HL-60 (cell line): ENCODE results near the gene ITIH5.

Source experiments
- DNase-seq, 2 experiments: peaks; one replicate each; pipeline ENCODE4 v3.0.0-alpha.2; 2010 to 2020; ENCODE audit warnings: low read depth in 1 of 2, low spot score in 1 of 2
- H3K27ac ChIP-seq: fragments of 250-450 bp; sonication (Bioruptor Pico); replicated peaks from 2 replicates; pipeline ENCODE4 v1.5.1; 2020; ENCODE audit warnings: mild to moderate bottlenecking, moderate library complexity
- H3K27me3 ChIP-seq: fragments of 250-450 bp; sonication (Bioruptor Pico); 2 replicates; pipeline ENCODE4 v1.5.1; 2021; ENCODE audit warnings: mild to moderate bottlenecking, moderate library complexity; ENCODE audit not compliant: insufficient read depth, poor library complexity, severe bottlenecking
- H3K4me3 ChIP-seq: replicated peaks from 2 replicates; pipeline ENCODE4 v1.5.1; 2011; ENCODE audit warnings: mild to moderate bottlenecking, control low read depth, low read length; ENCODE audit not compliant: insufficient read depth
- CTCF ChIP-seq: IDR thresholded peaks from one replicate; pipeline ENCODE4 v1.5.1; 2011; ENCODE audit warnings: low read length, control low read depth, inconsistent platforms; ENCODE audit not compliant: insufficient read depth
- GABPA ChIP-seq: IDR thresholded peaks from 2 replicates; pipeline ENCODE4 v1.6.1; 2012; ENCODE audit warnings: low read depth
- POLR2AphosphoS5 ChIP-seq: IDR thresholded peaks from 2 replicates; pipeline ENCODE4 v1.6.1; 2012; ENCODE audit warnings: low read depth
- REST ChIP-seq: IDR thresholded peaks from 2 replicates; pipeline ENCODE4 v1.6.1; 2012; ENCODE audit warnings: low read depth; ENCODE audit not compliant: insufficient replicate concordance
- SPI1 ChIP-seq: IDR thresholded peaks from 2 replicates; pipeline ENCODE4 v1.6.1; 2012; ENCODE audit warnings: low read depth, mild to moderate bottlenecking, borderline replicate concordance

ITIH5 gene

GRCh38 chr10:7558036-7558435, 108.7 kb downstream of the ITIH5 start:
- TF ChIP-seq SPI1 (no peak), POLR2AphosphoS5 (no peak), REST (no peak), GABPA (no peak), CTCF (no peak)
- H3K4me3 ChIP-seq, result no peak overlapping the region
- no peak for DNase-seq
- no peak overlapping the region for H3K27ac ChIP-seq
- H3K27me3 ChIP-seq, result no peaks in the 10 kb centered on the region

- Histone ChIP-seq H3K27me3 (no peaks in the 10 kb centered on the region), H3K4me3 (no peak overlapping the region), H3K27ac (no peak overlapping the region)
- no peak for TF ChIP-seq SPI1
- no peak for TF ChIP-seq REST
- DNase-seq, result no peak
These were observed 113.2 kb downstream of the ITIH5 start for GRCh38 chr10:7553531-7553930.

- no peaks in the 10 kb centered on the region for H3K27me3 ChIP-seq
- H3K4me3 ChIP-seq, result no peak overlapping the region
- DNase-seq, result no peak
- TF ChIP-seq SPI1 (no peak), REST (no peak), CTCF (no peak), POLR2AphosphoS5 (no peak), GABPA (no peak)
- H3K27ac ChIP-seq, result no peak overlapping the region
These were observed 114.6 kb downstream of the ITIH5 start for GRCh38 chr10:7551950-7552716.
